Panc1 (cell line): Measurements from ENCODE around the gene ITPRIPL2. TPM values are rescaled to one million over a fixed set of nuclear protein-coding genes. Genes with fewer than 3 reads are reported as not detected.
A peak's percentile ranks its signal among the peaks of the same experiment; 100 is the strongest.

ENCODE experiments used
- ATAC-seq: fragments of 200-7000 bp; cut with Tn5 transposase; 2 replicates; pipeline ENCODE4 v1.9.1; 2020; ENCODE audit warnings: mild to moderate bottlenecking, moderate library complexity
- BruUV-seq: library from RNA; stranded (reverse); fragments of 400-500 nt; replicated peaks from 2 replicates; lab custom pipeline; 2021; lab: Mats Ljungman, UMichigan
- CTCF ChIA-PET: fragments of 300-600 bp; sonication (Branson Sonifier 250); formaldehyde crosslinking; loops from one replicate; lab custom pipeline; 2022; ENCODE audit warnings: antibody characterized with exemption; lab: Charles Lee
- POLR2A ChIA-PET: fragments of 300-600 bp; sonication (Branson Sonifier 250); formaldehyde crosslinking; loops from one replicate; lab custom pipeline; 2022; ENCODE audit warnings: antibody characterized with exemption; lab: Charles Lee
- DNase-seq: peaks from one replicate; pipeline ENCODE4 v3.0.0-alpha.2; 2010; ENCODE audit warnings: low read depth, low spot score
- H3K27ac ChIP-seq: 2 replicates; pipeline ENCODE4 v1.5.1; 2011; ENCODE audit warnings: mild to moderate bottlenecking, low read length, inconsistent platforms
- H3K27me3 ChIP-seq: fragments of 200-500 bp; sonication (Bioruptor generic); 2 replicates; pipeline ENCODE4 v1.6.0; 2014; ENCODE audit warnings: low read length, inconsistent platforms; ENCODE audit not compliant: control insufficient read depth, insufficient read depth
- H3K36me3 ChIP-seq: fragments of 200-500 bp; sonication (Bioruptor generic); 2 replicates; pipeline ENCODE4 v1.5.1; 2014; ENCODE audit warnings: inconsistent platforms, mild to moderate bottlenecking, low read length, moderate library complexity; ENCODE audit not compliant: control insufficient read depth, insufficient read depth
- H3K4me1 ChIP-seq: 2 replicates; pipeline ENCODE4 v1.5.1; 2011; ENCODE audit warnings: inconsistent platforms, mild to moderate bottlenecking, low read length, moderate library complexity; ENCODE audit not compliant: control insufficient read depth, insufficient read depth
- H3K4me3 ChIP-seq, 2 experiments: 2 replicates each; pipeline ENCODE4 v1.5.1; 2011 to 2012; ENCODE audit warnings: low read depth in 2 of 2, low read length in 2 of 2, mild to moderate bottlenecking in 2 of 2, inconsistent platforms in 1 of 2, moderate library complexity in 1 of 2
- H3K9me3 ChIP-seq: fragments of 200-500 bp; sonication (Bioruptor generic); 2 replicates; pipeline ENCODE4 v1.5.1; 2014; ENCODE audit warnings: low read depth, mild to moderate bottlenecking, inconsistent platforms, low read length, moderate library complexity; ENCODE audit not compliant: control insufficient read depth, insufficient read depth
- POLR2AphosphoS5 ChIP-seq: IDR thresholded peaks from 2 replicates; pipeline ENCODE4 v1.6.1; 2012; ENCODE audit warnings: mild to moderate bottlenecking, low read depth, low read length, moderate library complexity
- SIN3A ChIP-seq: IDR thresholded peaks from 2 replicates; pipeline ENCODE4 v1.6.1; 2012; ENCODE audit warnings: low read depth, mild to moderate bottlenecking, low read length, moderate library complexity, borderline replicate concordance; ENCODE audit not compliant: insufficient read depth
- TCF7L2 ChIP-seq: IDR thresholded peaks from 2 replicates; pipeline ENCODE4 v1.6.1; 2011; ENCODE audit warnings: mild to moderate bottlenecking, low read depth, low read length, inconsistent platforms
- in situ Hi-C: cut with HindIII; loops from 2 replicates; pipeline ENCODE4 v1.10.0; 2016; ENCODE audit warnings: low sequenced_read_pairs, low pct_unique_long_range_greater_than_20kb
- intact Hi-C: fragments of 100-400 bp; cut with micrococcal nuclease; formaldehyde crosslinking; loops from one replicate; pipeline ENCODE4 v1.10.0; 2022; ENCODE audit not compliant: unreplicated experiment
- total RNA-seq: library from RNA; stranded (reverse); gene quantifications from one replicate; pipeline ENCODE4 v1.2.1, GENCODE V29; 2021; ENCODE audit not compliant: unreplicated experiment
- TF ChIP-seq, protein P1 (sequence below), 2 experiments: IDR thresholded peaks; 2 replicates each; pipeline ENCODE4 v1.6.1; 2011 to 2012; ENCODE audit warnings: low read depth in 2 of 2, control low read depth in 1 of 2, low read length in 1 of 2, mild to moderate bottlenecking in 1 of 2, moderate library complexity in 1 of 2; ENCODE audit not compliant: insufficient read depth in 1 of 2
- TF ChIP-seq, protein P2 (sequence below): fragments of 450-650 bp; IDR thresholded peaks from 2 replicates; pipeline ENCODE4 v1.5.1; 2017; ENCODE audit warnings: mild to moderate bottlenecking

The ITPRIPL2 gene
- total RNA-seq, 1 experiment from 2014 or later: 83.2 TPM

DNA sequence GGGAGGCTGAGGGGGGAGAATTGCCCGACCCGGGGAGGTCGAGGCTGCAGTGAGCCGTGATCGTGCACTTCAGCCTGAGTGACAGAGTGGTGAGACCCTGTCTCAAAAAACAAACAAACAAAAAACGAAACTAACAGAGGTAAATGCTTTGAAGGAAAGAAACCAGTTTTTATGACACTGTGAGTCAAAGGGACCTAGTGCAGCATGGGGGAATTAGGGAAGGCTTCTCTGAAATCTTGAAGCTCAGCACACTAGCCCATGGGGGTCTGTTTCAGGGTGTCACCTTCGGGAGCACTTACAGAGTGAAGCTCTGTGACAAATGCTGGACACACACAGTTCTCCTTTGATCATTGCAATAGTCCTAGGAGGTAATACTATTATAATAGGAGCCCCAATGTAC lies 16.6 kb downstream of the ITPRIPL2 start:
- Histone ChIP-seq H3K9me3 (no peaks in the 10 kb centered on the region), H3K27me3 (no peaks in the 10 kb centered on the region), H3K36me3 (no peaks in the 10 kb centered on the region), H3K4me1 (peaks cover 37% of the 10 kb centered on the region), H3K4me3 (peak overlapping the region in 1 of 2 experiments; percentile 32; a peak in 2 of 4 replicates), H3K27ac (peak overlapping the region; percentile 77)
- DNase-seq (no peak), ATAC-seq (peak; percentile 23; the same call in 1 of the 2 replicates)
- BruUV-seq: no TSS peak
- intact Hi-C loops: no loop called here
- in situ Hi-C loops: no loop called here
- CTCF ChIA-PET: interaction anchor here (0.6 kb wide), 1 partner anchor 44 kb away, joined by 6 read pairs; no protein-coding TSS in a partner anchor
- POLR2A ChIA-PET: no interaction called here
- TF ChIP-seq TCF7L2 (no peak), POLR2AphosphoS5 (no peak), SIN3A (no peak)
- TF ChIP-seq, protein P1, sequence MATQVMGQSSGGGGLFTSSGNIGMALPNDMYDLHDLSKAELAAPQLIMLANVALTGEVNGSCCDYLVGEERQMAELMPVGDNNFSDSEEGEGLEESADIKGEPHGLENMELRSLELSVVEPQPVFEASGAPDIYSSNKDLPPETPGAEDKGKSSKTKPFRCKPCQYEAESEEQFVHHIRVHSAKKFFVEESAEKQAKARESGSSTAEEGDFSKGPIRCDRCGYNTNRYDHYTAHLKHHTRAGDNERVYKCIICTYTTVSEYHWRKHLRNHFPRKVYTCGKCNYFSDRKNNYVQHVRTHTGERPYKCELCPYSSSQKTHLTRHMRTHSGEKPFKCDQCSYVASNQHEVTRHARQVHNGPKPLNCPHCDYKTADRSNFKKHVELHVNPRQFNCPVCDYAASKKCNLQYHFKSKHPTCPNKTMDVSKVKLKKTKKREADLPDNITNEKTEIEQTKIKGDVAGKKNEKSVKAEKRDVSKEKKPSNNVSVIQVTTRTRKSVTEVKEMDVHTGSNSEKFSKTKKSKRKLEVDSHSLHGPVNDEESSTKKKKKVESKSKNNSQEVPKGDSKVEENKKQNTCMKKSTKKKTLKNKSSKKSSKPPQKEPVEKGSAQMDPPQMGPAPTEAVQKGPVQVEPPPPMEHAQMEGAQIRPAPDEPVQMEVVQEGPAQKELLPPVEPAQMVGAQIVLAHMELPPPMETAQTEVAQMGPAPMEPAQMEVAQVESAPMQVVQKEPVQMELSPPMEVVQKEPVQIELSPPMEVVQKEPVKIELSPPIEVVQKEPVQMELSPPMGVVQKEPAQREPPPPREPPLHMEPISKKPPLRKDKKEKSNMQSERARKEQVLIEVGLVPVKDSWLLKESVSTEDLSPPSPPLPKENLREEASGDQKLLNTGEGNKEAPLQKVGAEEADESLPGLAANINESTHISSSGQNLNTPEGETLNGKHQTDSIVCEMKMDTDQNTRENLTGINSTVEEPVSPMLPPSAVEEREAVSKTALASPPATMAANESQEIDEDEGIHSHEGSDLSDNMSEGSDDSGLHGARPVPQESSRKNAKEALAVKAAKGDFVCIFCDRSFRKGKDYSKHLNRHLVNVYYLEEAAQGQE (IDR thresholded peaks at IDR 0.05; ENCODE audit: insufficient read depth in 1 of 2, low read depth in 2 of 2, low read length in 1 of 2): no peak
- TF ChIP-seq, protein P2, sequence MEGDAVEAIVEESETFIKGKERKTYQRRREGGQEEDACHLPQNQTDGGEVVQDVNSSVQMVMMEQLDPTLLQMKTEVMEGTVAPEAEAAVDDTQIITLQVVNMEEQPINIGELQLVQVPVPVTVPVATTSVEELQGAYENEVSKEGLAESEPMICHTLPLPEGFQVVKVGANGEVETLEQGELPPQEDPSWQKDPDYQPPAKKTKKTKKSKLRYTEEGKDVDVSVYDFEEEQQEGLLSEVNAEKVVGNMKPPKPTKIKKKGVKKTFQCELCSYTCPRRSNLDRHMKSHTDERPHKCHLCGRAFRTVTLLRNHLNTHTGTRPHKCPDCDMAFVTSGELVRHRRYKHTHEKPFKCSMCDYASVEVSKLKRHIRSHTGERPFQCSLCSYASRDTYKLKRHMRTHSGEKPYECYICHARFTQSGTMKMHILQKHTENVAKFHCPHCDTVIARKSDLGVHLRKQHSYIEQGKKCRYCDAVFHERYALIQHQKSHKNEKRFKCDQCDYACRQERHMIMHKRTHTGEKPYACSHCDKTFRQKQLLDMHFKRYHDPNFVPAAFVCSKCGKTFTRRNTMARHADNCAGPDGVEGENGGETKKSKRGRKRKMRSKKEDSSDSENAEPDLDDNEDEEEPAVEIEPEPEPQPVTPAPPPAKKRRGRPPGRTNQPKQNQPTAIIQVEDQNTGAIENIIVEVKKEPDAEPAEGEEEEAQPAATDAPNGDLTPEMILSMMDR: no peak

DNA sequence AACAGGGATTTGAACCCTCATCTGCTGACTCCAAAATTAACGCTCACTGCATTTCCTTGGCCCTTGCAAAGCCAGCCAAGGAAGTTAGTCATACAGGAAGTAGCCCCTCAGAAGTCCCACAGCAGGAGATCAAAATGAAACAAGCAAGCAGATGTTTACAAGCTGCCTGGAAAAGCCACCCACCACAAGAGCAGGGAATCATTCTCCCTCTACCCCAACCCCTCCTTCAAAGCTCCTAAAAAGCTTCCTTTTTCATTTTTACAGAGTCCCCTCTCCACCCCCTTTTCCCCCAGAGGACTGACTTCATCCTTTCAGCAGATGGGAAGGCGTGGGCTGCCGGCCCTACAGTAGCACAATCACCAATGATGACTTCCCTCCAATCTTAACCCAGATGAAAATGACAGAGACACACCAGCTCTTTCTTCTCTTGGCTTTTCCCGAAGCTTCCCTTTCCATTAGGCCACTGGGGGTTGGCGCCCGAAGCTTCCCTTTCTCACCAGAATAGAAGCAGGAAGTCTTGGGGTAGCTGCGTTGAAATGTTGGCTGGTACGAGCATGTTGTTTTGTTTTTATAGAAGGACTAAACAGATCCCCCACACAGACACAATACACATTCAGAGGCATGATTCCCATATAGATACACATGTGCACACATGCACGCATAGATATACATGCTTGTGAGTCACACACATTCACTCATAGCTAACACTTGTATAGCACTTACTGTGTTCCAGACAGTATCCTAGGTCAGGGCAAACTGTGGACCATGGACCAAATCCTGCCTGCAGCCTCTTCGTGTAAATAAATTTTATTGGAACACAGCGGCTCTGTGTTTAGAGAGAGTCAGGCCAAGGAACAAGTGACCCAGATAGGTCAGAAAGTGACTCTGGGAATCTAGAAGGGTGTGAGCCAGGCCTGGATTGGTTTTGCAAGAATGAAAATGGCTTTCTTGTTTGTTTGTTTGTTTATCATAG lies 17.4 kb downstream of the ITPRIPL2 start:
- in situ Hi-C loops (no loop called here), intact Hi-C loops (no loop called here)
- POLR2A ChIA-PET: no interaction called here
- no TSS peak for BruUV-seq
- ATAC-seq (peak; percentile 79), DNase-seq (no peak)
- Histone ChIP-seq H3K9me3 (no peaks in the 10 kb centered on the region), H3K4me3 (peak overlapping the region in 1 of 2 experiments; percentile 32; a peak in 2 of 4 replicates), H3K27me3 (no peaks in the 10 kb centered on the region), H3K4me1 (peaks cover 44% of the 10 kb centered on the region), H3K27ac (peak overlapping the region; percentile 77), H3K36me3 (no peaks in the 10 kb centered on the region)
- TF ChIP-seq TCF7L2 (peak; percentile 82), SIN3A (no peak)
- TF ChIP-seq, protein P1 (IDR thresholded peaks at IDR 0.05; ENCODE audit: insufficient read depth in 1 of 2, low read depth in 2 of 2, low read length in 1 of 2): no peak
- CTCF ChIA-PET: interaction anchor here (0.5 to 0.6 kb wide), 3 partner anchors 8 to 45 kb away, joined by 3 to 6 read pairs (median 6); no protein-coding TSS in a partner anchor
